Liver (tissue), 3 donors: Measurements from ENCODE around the gene PPP6R1.
A peak's percentile ranks its signal among the peaks of the same experiment; 100 is the strongest.

Experiments used
- FOXA1 ChIP-seq: IDR thresholded peaks from 2 replicates; pipeline ENCODE4 v1.6.1; 2016; ENCODE audit warnings: antibody characterized with exemption
- JUND ChIP-seq, 2 donors: IDR thresholded peaks; 2 replicates each; pipeline ENCODE4 v1.6.1; 2016; ENCODE audit warnings: antibody characterized with exemption in 2 of 2
- RAD21 ChIP-seq, 2 donors: IDR thresholded peaks; 2 replicates each; pipeline ENCODE4 v1.6.1; 2016; ENCODE audit warnings: antibody characterized with exemption in 2 of 2, mild to moderate bottlenecking in 2 of 2
- SP1 ChIP-seq: IDR thresholded peaks from 2 replicates; pipeline ENCODE4 v1.6.1; 2018; ENCODE audit warnings: antibody characterized with exemption, mild to moderate bottlenecking
- TAF1 ChIP-seq: conservative IDR thresholded peaks from 2 replicates; pipeline ENCODE4 v1.6.1; 2016; ENCODE audit warnings: antibody characterized with exemption, mild to moderate bottlenecking
- TF ChIP-seq, protein P1 (sequence below): fragments of 150-350 bp; IDR thresholded peaks from 2 replicates; pipeline ENCODE4 v1.5.1; 2017; ENCODE audit warnings: improper control_type of control experiment, low read depth, low read length; ENCODE audit not compliant: missing input control
- TF ChIP-seq, protein P2 (sequence below): IDR thresholded peaks from 2 replicates; pipeline ENCODE4 v1.6.1; 2016; ENCODE audit warnings: antibody characterized with exemption, mild to moderate bottlenecking
- donor health status: healthy.
- donor health status: healthy.

DNA sequence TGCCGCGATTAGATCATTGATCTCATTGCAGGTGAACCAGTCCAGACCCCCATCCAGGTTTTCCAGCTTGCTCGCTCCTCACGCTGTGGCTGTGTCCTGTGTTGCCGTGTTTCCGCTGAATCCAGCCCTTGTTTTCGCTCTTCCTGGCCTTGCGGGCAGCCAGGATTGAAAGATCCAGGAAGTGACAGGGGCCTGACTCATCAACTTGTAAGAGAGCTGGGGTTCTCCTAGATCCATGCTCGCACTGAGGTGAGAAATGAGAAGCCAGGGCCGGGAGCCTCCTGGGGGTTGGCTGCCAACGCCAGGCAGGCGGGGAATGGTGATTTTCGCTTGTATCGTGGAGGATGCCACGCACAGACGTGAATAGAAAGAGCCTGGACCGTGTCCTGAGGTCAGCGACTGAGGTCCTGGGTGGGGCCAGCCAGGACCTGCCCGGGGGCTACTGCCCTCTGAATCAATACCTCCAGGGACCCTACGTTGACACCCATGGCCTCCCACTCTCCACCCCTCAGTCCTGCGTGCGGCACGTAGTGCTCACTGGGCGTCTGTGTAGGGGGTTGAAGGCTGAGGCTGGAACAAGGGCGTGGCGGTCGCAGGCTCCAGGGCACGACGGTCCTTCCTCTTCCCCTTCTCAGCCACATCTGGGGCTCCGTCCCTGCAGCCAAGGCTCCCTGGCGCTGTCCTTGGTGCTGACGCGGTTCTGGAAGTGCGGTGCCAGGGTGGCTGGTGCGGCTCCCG, 42.2 kb downstream of the PPP6R1 start:
- TF ChIP-seq SP1 = peak; percentile 86
- TF ChIP-seq, protein P1, sequence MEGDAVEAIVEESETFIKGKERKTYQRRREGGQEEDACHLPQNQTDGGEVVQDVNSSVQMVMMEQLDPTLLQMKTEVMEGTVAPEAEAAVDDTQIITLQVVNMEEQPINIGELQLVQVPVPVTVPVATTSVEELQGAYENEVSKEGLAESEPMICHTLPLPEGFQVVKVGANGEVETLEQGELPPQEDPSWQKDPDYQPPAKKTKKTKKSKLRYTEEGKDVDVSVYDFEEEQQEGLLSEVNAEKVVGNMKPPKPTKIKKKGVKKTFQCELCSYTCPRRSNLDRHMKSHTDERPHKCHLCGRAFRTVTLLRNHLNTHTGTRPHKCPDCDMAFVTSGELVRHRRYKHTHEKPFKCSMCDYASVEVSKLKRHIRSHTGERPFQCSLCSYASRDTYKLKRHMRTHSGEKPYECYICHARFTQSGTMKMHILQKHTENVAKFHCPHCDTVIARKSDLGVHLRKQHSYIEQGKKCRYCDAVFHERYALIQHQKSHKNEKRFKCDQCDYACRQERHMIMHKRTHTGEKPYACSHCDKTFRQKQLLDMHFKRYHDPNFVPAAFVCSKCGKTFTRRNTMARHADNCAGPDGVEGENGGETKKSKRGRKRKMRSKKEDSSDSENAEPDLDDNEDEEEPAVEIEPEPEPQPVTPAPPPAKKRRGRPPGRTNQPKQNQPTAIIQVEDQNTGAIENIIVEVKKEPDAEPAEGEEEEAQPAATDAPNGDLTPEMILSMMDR = no peak
- TF ChIP-seq TAF1 = no peak
- TF ChIP-seq, protein P2, sequence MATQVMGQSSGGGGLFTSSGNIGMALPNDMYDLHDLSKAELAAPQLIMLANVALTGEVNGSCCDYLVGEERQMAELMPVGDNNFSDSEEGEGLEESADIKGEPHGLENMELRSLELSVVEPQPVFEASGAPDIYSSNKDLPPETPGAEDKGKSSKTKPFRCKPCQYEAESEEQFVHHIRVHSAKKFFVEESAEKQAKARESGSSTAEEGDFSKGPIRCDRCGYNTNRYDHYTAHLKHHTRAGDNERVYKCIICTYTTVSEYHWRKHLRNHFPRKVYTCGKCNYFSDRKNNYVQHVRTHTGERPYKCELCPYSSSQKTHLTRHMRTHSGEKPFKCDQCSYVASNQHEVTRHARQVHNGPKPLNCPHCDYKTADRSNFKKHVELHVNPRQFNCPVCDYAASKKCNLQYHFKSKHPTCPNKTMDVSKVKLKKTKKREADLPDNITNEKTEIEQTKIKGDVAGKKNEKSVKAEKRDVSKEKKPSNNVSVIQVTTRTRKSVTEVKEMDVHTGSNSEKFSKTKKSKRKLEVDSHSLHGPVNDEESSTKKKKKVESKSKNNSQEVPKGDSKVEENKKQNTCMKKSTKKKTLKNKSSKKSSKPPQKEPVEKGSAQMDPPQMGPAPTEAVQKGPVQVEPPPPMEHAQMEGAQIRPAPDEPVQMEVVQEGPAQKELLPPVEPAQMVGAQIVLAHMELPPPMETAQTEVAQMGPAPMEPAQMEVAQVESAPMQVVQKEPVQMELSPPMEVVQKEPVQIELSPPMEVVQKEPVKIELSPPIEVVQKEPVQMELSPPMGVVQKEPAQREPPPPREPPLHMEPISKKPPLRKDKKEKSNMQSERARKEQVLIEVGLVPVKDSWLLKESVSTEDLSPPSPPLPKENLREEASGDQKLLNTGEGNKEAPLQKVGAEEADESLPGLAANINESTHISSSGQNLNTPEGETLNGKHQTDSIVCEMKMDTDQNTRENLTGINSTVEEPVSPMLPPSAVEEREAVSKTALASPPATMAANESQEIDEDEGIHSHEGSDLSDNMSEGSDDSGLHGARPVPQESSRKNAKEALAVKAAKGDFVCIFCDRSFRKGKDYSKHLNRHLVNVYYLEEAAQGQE = peak; percentile 100
- peak; percentile 80 for TF ChIP-seq FOXA1
- peak; percentile 53 to 60 for TF ChIP-seq RAD21 (IDR thresholded peaks at IDR 0.05)
- TF ChIP-seq JUND (IDR thresholded peaks at IDR 0.05) = peak; percentile 95 to 97
